Keratinocyte (primary cell): ENCODE data around the gene EYA4.

Experiments used
- EZH2 ChIP-seq: IDR thresholded peaks from one replicate; pipeline ENCODE4 v1.6.1; 2012; ENCODE audit warnings: inconsistent platforms, mild to moderate bottlenecking, low read length, moderate library complexity
- TF ChIP-seq, protein P1 (sequence below), 3 experiments: IDR thresholded peaks in 1 of 3; conservative IDR thresholded peaks in 1 of 3; optimal IDR thresholded peaks in 1 of 3; 2 replicates in 2 of 3; 3 replicates in 1 of 3; pipeline versions ENCODE3 to v1.5.1; 2011; ENCODE audit warnings: low read length in 3 of 3, mild to moderate bottlenecking in 3 of 3, moderate library complexity in 2 of 3, control low read depth in 1 of 3, inconsistent platforms in 1 of 3; ENCODE audit not compliant: insufficient read depth in 2 of 3; ENCODE audit errors: extremely low read depth in 1 of 3

DNA sequence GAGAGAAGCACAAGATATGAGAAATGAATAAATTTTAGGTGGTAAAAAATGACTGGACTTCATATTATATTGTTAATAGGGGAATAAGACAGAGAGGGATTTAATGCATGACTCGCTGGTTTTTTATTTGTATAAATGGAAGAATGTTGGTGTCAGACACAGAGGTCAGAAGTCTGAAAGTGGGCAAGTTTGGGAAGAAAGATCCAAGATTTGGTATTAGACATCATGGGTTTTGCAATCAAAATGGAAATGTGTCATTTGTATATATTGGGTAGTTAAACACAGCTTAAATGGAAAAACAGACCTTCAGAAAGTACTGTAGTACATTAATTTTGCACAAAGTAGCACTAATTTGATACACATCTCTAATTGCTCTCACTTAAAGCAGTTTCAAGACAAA, 96.2 kb downstream of the EYA4 start:
- TF ChIP-seq, protein P1, sequence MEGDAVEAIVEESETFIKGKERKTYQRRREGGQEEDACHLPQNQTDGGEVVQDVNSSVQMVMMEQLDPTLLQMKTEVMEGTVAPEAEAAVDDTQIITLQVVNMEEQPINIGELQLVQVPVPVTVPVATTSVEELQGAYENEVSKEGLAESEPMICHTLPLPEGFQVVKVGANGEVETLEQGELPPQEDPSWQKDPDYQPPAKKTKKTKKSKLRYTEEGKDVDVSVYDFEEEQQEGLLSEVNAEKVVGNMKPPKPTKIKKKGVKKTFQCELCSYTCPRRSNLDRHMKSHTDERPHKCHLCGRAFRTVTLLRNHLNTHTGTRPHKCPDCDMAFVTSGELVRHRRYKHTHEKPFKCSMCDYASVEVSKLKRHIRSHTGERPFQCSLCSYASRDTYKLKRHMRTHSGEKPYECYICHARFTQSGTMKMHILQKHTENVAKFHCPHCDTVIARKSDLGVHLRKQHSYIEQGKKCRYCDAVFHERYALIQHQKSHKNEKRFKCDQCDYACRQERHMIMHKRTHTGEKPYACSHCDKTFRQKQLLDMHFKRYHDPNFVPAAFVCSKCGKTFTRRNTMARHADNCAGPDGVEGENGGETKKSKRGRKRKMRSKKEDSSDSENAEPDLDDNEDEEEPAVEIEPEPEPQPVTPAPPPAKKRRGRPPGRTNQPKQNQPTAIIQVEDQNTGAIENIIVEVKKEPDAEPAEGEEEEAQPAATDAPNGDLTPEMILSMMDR (optimal IDR thresholded peaks at IDR 0.05 in 1 of 3, IDR thresholded peaks at IDR 0.05 in 1 of 3, conservative IDR thresholded peaks at IDR 0.05 in 1 of 3; ENCODE audit: extremely low read depth in 1 of 3, insufficient read depth in 2 of 3, low read length in 3 of 3), result no peak
- no peak for TF ChIP-seq EZH2
